Measurements from ENCODE around the gene ATP5F1E. TPM values are rescaled to one million over a fixed set of nuclear protein-coding genes. Genes with fewer than 3 reads are reported as not detected.

ATP5F1E gene
- total RNA-seq, 6 experiments from 2014 or later: 75.0 to 91.4 (median 84.4) TPM

DNA sequence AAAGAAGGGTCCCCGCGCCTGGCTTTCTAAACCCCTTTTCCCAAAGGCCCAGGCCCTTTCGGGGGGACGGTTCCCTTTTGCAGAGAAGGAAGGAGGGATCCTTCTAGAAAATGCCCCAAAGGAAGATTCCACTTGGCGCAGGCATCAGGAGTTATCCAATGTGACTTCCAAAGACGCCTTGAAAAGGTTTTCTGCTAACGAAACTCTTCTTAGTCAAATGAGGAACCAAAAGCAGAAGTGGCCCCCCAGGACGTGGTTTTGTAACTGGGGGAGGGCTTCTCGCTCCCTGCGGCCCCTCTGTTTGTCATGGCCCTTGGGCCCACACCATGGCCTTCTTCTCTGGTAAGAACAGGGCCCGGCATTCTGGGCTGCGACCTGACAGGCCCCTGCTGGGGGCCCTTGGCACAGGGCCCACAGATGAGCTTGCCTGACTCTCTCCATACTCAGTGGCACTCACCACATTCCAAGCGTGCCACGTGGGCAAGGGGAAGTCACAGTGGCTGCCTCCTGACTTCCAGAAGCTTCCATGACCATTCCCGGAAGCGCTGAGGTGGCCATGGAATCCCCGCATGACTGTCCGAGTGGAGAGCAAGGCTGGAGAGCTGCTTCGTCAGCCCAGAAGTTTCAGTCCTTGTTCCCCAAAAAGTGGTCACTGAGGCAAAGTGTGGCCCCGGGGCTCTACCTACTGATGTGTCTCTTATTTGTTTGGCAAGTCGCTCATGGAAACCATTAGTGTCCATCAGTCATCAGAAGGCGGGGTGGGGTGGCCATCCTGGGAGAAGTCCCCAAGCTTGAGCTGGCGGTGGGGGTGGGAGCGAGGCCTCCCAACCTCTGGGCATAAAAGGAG lies 24.2 kb downstream of the ATP5F1E start:
- peaks cover 7% of the 10 kb centered on the region; the same call in 1 of the 2 replicates for H3K36me3 Mint-ChIP-seq (ENCODE audit: low read depth)
- TF ChIP-seq, protein P1, sequence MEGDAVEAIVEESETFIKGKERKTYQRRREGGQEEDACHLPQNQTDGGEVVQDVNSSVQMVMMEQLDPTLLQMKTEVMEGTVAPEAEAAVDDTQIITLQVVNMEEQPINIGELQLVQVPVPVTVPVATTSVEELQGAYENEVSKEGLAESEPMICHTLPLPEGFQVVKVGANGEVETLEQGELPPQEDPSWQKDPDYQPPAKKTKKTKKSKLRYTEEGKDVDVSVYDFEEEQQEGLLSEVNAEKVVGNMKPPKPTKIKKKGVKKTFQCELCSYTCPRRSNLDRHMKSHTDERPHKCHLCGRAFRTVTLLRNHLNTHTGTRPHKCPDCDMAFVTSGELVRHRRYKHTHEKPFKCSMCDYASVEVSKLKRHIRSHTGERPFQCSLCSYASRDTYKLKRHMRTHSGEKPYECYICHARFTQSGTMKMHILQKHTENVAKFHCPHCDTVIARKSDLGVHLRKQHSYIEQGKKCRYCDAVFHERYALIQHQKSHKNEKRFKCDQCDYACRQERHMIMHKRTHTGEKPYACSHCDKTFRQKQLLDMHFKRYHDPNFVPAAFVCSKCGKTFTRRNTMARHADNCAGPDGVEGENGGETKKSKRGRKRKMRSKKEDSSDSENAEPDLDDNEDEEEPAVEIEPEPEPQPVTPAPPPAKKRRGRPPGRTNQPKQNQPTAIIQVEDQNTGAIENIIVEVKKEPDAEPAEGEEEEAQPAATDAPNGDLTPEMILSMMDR (IDR thresholded peaks at IDR 0.05): no peak
- peaks cover 40% of the 10 kb centered on the region for H3K4me1 Mint-ChIP-seq (ENCODE audit: low read depth)
- H3K9me3 Mint-ChIP-seq: no peaks in the 10 kb centered on the region
- H3K27me3 Mint-ChIP-seq (ENCODE audit: insufficient read depth): no peaks in the 10 kb centered on the region; the same call in 1 of the 2 replicates
- peak overlapping the region; percentile 60 for H3K4me3 Mint-ChIP-seq
- H3K27ac Mint-ChIP-seq: peak overlapping the region; percentile 53
- DNase-seq: no peak

DNA sequence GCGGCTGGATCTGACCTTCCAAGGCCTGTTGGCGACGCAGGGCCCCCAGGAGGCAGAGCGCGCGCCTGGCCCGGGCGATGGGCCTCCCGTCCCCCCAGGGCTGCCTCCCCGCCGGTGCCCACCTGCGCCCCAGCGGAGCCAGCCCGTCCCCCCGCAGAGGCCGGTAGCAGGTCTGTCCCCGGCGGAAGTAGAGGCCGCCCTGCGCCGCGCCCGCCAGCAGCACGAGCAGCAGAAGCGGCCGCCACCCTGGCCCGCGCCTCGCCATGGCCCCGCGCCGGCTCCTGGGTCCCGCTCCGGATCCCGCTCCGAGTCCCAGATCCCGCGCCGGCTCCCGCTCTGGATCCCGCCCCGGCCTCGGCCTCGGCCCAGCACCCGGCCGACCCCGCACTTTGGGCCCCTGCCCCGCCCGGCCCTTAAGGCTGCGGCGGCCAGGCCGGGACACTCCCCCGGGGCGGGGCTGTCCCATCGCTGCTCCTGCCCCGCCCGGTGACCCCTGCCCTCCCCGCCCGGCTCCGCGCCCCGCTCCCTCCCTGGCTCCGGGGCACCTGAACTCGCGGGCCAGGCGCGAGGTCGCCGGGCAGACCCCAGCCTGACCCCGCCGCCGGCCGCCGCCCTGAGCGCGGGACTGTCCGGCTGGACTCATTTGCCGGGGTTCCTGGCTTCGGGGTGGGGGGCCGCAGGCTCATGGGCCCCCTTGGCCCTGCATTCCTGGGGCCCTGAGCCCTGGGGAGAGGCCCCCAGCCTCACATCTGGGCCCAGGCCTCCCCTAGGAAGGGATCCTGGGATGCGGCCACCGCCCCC lies 25.1 kb downstream of the ATP5F1E start, which contains the start of gene CTSZ:
TSS of gene CTSZ (minus strand) at position 391 of the 801 bp plus-strand sequence. CDS start at position 265, 126 bp downstream.
- peak within 1 kb of the TSS; percentile 78 for H3K27ac Mint-ChIP-seq
- no peak for DNase-seq
- peak within 1 kb of the TSS; percentile 87 for H3K4me3 Mint-ChIP-seq
- no peaks in the 10 kb centered on the region; the same call in 1 of the 2 replicates for H3K27me3 Mint-ChIP-seq (ENCODE audit: insufficient read depth)
- TF ChIP-seq, protein P1 (IDR thresholded peaks at IDR 0.05): no peak
- no peaks in the 10 kb centered on the region for H3K9me3 Mint-ChIP-seq
- H3K4me1 Mint-ChIP-seq (ENCODE audit: low read depth): peaks cover 40% of the 10 kb centered on the region
- peaks cover 7% of the 10 kb centered on the region; the same call in 1 of the 2 replicates for H3K36me3 Mint-ChIP-seq (ENCODE audit: low read depth)

DNA sequence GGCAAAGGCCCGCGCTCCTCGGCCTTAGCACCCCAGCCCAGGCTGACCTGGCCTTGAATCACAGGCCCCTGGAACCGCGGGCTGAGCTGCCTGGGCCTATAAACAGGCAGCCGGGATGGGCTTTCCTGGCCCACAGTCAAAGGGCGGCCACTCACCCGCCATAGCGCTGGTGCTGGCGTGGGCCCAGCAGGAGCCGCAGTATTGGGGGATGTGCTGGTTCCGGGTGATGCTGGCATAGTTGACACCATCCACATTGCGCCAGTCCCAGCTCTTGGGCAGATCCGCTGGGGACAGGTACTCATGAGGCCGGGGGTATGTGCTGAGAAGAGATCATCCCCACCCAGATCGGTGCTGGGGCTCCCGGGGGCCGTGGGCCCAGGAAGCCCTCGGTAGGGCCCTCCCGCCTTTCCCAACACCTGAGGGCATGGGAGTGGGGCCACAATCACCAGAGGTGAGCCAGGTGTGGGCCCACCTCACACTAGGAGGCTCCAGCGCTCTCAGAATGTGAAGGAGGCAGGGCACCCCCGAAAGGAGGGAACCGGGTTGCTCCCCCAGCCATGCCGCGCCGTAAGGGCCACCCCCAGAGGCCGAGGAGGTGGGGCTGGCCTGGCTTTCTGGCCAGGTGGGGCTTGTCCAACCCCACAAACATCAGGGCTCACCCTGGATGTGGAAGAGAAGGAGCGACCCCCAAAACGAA lies 25.8 kb downstream of the ATP5F1E start:
- DNase-seq: peak; percentile 19
- no peaks in the 10 kb centered on the region; the same call in 1 of the 2 replicates for H3K27me3 Mint-ChIP-seq (ENCODE audit: insufficient read depth)

DNA sequence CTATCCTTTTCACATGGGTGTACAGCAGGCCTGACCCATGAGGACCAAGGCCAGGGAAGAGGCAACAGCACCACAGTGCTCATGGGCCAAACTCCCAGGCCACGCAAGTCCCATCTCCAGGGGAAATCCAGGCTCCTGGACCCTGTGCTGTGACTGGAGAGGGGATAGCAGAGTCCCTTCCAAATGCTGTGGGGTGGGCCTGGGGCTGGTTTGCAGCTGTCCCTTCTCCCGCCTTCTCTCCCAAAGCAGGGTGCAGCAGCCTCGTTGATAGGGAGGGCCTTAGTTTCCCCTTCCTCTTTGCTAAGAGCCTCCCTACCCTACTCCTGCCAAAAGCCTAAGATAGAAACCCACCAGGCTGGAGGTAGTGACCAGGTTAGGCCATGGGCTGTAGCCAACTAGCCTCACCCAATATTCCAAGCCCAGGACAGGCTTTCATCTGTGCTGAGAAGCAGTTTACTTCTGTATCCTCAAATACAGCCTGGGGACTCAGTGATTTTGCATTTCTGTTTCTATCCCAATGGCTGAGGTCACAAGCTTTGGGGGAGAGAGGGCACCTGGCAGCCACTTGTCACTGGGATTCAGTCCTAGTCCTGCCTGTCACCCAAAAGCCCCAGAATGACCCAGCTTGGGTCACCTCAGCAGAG lies 26.5 kb downstream of the ATP5F1E start:
- peak overlapping the region; percentile 87 for H3K4me3 Mint-ChIP-seq

More for the DNA sequence above, 25.8 kb downstream of the ATP5F1E start:
- Mint-ChIP-seq H3K4me3 (peak overlapping the region; percentile 87), H3K36me3 (ENCODE audit: low read depth) (peaks cover 12% of the 10 kb centered on the region), H3K4me1 (ENCODE audit: low read depth) (peaks cover 35% of the 10 kb centered on the region), H3K27ac (peak overlapping the region; percentile 78), H3K9me3 (no peaks in the 10 kb centered on the region)
- TF ChIP-seq, protein P1 (IDR thresholded peaks at IDR 0.05): no peak

More for the DNA sequence above, 26.5 kb downstream of the ATP5F1E start:
- no peak for DNase-seq
- H3K27me3 Mint-ChIP-seq (ENCODE audit: insufficient read depth): no peaks in the 10 kb centered on the region; the same call in 1 of the 2 replicates
- TF ChIP-seq, protein P1 (IDR thresholded peaks at IDR 0.05): no peak
- peaks cover 13% of the 10 kb centered on the region for H3K36me3 Mint-ChIP-seq (ENCODE audit: low read depth)
- H3K9me3 Mint-ChIP-seq: no peaks in the 10 kb centered on the region
- H3K4me1 Mint-ChIP-seq (ENCODE audit: low read depth): peaks cover 28% of the 10 kb centered on the region
- peak overlapping the region; percentile 78 for H3K27ac Mint-ChIP-seq
